K562 (cell line): ENCODE data around the gene ATXN1. TPM values are rescaled to one million over a fixed set of nuclear protein-coding genes. Genes with fewer than 3 reads are reported as not detected.
A peak's percentile ranks its signal among the peaks of the same experiment; 100 is the strongest.

Experiments
- ATAC-seq: fragments of 200-7000 bp; cut with Tn5 transposase; 3 replicates; pipeline ENCODE4 v1.9.1; 2020; ENCODE audit warnings: moderate library complexity
- BruUV-seq: library from RNA; stranded (reverse); fragments of 400-500 nt; replicated peaks from 2 replicates; lab custom pipeline; 2021; lab: Mats Ljungman, UMichigan
- CTCF ChIA-PET: fragments of 300-600 bp; formaldehyde crosslinking; extraction: SDS; loops from one replicate; lab custom pipeline; 2021; ENCODE audit warnings: low intra/inter-chr PET ratio; lab: Yijun Ruan, JAX
- POLR2A ChIA-PET: fragments of 300-600, 350-650 bp; sonication (Branson Sonifier 250); formaldehyde crosslinking; extraction: SDS; loops from one replicate; lab custom pipeline; 2021; ENCODE audit warnings: antibody characterized with exemption, inconsistent platforms; lab: Yijun Ruan, JAX
- DNase-seq, 4 experiments: peaks; one replicate each; pipeline versions ENCODE4 v3.0.0 to v3.0.0-alpha.2; 2011 to 2018; ENCODE audit warnings: low spot score in 3 of 4, mixed read lengths in 3 of 4; ENCODE audit errors: extremely low read depth in 1 of 4
- FAIRE-seq: peaks from 2 replicates; lab custom pipeline; 2011; peaks lifted over from hg19 to GRCh38; lab: Jason Lieb, UNC
- H2AFZ ChIP-seq: 2 replicates; pipeline ENCODE4 v1.6.0; 2011; ENCODE audit warnings: low read depth, low read length, control low read depth, inconsistent platforms
- H3K27ac ChIP-seq: fragments of 200-600 bp; 3 replicates; pipeline ENCODE4 v1.8.0; 2011; ENCODE audit warnings: low read depth, mild to moderate bottlenecking, control low read depth, inconsistent platforms, low read length, moderate library complexity, mixed read lengths; ENCODE audit errors: extremely low read depth
- H3K27me3 ChIP-seq, 2 experiments: fragments of 300-600 bp in 1 of 2; 2 replicates in 1 of 2; 3 replicates in 1 of 2; pipeline versions ENCODE4 v1.6.0 to v1.8.0; 2011; ENCODE audit warnings: inconsistent platforms in 2 of 2, low read length in 2 of 2, mild to moderate bottlenecking in 1 of 2, mixed read lengths in 1 of 2, moderate library complexity in 1 of 2; ENCODE audit not compliant: control insufficient read depth in 2 of 2, insufficient read depth in 2 of 2
- H3K36me3 ChIP-seq: fragments of 300-600 bp; 3 replicates; pipeline ENCODE4 v1.8.0; 2011; ENCODE audit warnings: mild to moderate bottlenecking, low read length, inconsistent platforms; ENCODE audit not compliant: control insufficient read depth, insufficient read depth
- H3K4me1 ChIP-seq, 2 experiments: fragments of 200-600 bp in 1 of 2; replicated peaks in 1 of 2; 2 replicates in 1 of 2; 3 replicates in 1 of 2; pipeline versions ENCODE4 v1.5.1 to v1.8.0; 2011; ENCODE audit warnings: inconsistent platforms in 2 of 2, low read length in 2 of 2, mild to moderate bottlenecking in 1 of 2, mixed read lengths in 1 of 2, moderate library complexity in 1 of 2; ENCODE audit not compliant: control insufficient read depth in 2 of 2, insufficient read depth in 2 of 2
- H3K4me2 ChIP-seq: 2 replicates; pipeline ENCODE4 v1.6.1; 2011; ENCODE audit warnings: low read length, control low read depth, inconsistent platforms, mixed read lengths; ENCODE audit not compliant: insufficient read depth
- H3K4me3 ChIP-seq: fragments of 200-600 bp; sonication (generic), shearing (Covaris generic); 2 replicates; pipeline ENCODE4 v1.5.1; 2016; ENCODE audit warnings: control low read depth, inconsistent platforms
- H3K79me2 ChIP-seq: fragments of 200-600 bp; 3 replicates; pipeline ENCODE4 v1.8.0; 2011; ENCODE audit warnings: low read length, inconsistent platforms; ENCODE audit not compliant: control insufficient read depth, insufficient read depth
- H3K9ac ChIP-seq, 2 experiments: 2 replicates each; pipeline versions ENCODE4 v1.6.0 to v1.6.1; 2011; ENCODE audit warnings: low read depth in 2 of 2, low read length in 2 of 2, control low read depth in 1 of 2, inconsistent platforms in 1 of 2, mild to moderate bottlenecking in 1 of 2, mixed read lengths in 1 of 2; ENCODE audit not compliant: insufficient read depth in 1 of 2
- H3K9me1 ChIP-seq: one replicate; pipeline ENCODE4 v1.6.0; 2011; ENCODE audit warnings: inconsistent platforms, mild to moderate bottlenecking, low read length, moderate library complexity; ENCODE audit not compliant: control insufficient read depth, insufficient read depth
- H3K9me3 ChIP-seq: replicated peaks from 2 replicates; pipeline ENCODE4 v1.5.1; 2011; ENCODE audit warnings: low read depth, low read length, inconsistent platforms; ENCODE audit not compliant: control insufficient read depth, insufficient read depth
- H4K20me1 ChIP-seq: replicated peaks from 2 replicates; pipeline ENCODE4 v1.6.1; 2011; ENCODE audit warnings: low read length, inconsistent platforms, mixed read lengths; ENCODE audit not compliant: control insufficient read depth, insufficient read depth
- COPS2 ChIP-seq: fragments of 450-650 bp; conservative IDR thresholded peaks from 2 replicates; pipeline ENCODE4 v1.6.1; 2016; ENCODE audit warnings: mild to moderate bottlenecking, moderate library complexity
- CXXC5 ChIP-seq: fragments of 250-450 bp; sonication (Bioruptor Pico); IDR thresholded peaks from 2 replicates; pipeline ENCODE4 v1.8.0; 2022; ENCODE audit warnings: inconsistent platforms, mild to moderate bottlenecking, moderate library complexity
- IRF1 ChIP-seq: sonication (generic); formaldehyde crosslinking; IDR thresholded peaks from 2 replicates; pipeline ENCODE4 v1.8.0; 2022; ENCODE audit warnings: missing genetic modification reagents, mild to moderate bottlenecking, borderline replicate concordance
- MAZ ChIP-seq, 2 experiments: fragments of 450-650 bp in 1 of 2; sonication (generic) in 1 of 2; formaldehyde crosslinking; IDR thresholded peaks in 1 of 2; conservative IDR thresholded peaks in 1 of 2; 2 replicates each; pipeline versions ENCODE4 v1.4.0 to v1.5.0; 2020; ENCODE audit warnings: mild to moderate bottlenecking in 1 of 2, missing genetic modification reagents in 1 of 2
- OTX1 ChIP-seq: fragments of 450-650 bp; formaldehyde crosslinking; IDR thresholded peaks from 2 replicates; pipeline ENCODE4 v1.4.0; 2022; ENCODE audit warnings: mild to moderate bottlenecking
- SIN3B ChIP-seq: fragments of 450-650 bp; IDR thresholded peaks from 2 replicates; pipeline ENCODE4 v1.6.1; 2017; ENCODE audit warnings: low read depth, mild to moderate bottlenecking, moderate library complexity
- TAL1 ChIP-seq: fragments of 450-650 bp; IDR thresholded peaks from 2 replicates; pipeline ENCODE4 v1.6.1; 2016; ENCODE audit warnings: mild to moderate bottlenecking
- TGIF2 ChIP-seq: sonication (generic); formaldehyde crosslinking; IDR thresholded peaks from 2 replicates; pipeline ENCODE4 v1.8.1; 2022; ENCODE audit warnings: mild to moderate bottlenecking, missing genetic modification reagents, moderate library complexity
- THRB ChIP-seq: fragments of 450-650 bp; formaldehyde crosslinking; conservative IDR thresholded peaks from 2 replicates; pipeline ENCODE4 v1.4.0; 2022; ENCODE audit warnings: mild to moderate bottlenecking, missing genetic modification characterization
- ZNF217 ChIP-seq: sonication (generic); formaldehyde crosslinking; IDR thresholded peaks from 2 replicates; pipeline ENCODE4 v1.8.0; 2022; ENCODE audit warnings: mild to moderate bottlenecking, missing genetic modification reagents
- WGBS: fragments of 100-300 bp; shearing (Covaris generic); methylation state at CpG from one replicate; pipeline ENCODE4 v1.1.6; 2016; ENCODE audit warnings: low coverage, mixed read lengths; ENCODE audit not compliant: insufficient coverage; ENCODE audit errors: missing lambda C conversion rate; 5-methylcytosine and 5-hydroxymethylcytosine counted together
- in situ Hi-C: fragments of 300-500 bp; cut with MboI; formaldehyde crosslinking; loops from 4 replicates; pipeline ENCODE4 v1.15.0; 2018; ENCODE audit warnings: inconsistent platforms, mixed read lengths
- intact Hi-C: fragments of 100-400 bp; cut with micrococcal nuclease; formaldehyde crosslinking; loops from 2 replicates; pipeline ENCODE4 v1.14.2; 2022
- polyA plus RNA-seq, 8 experiments: library from polyadenylated mRNA; depleted of rRNA in 4 of 8; stranded (reverse) in 5 of 8; unstranded in 3 of 8; fragments of >200 nt; fragmentation: Nextera tagmentation in 2 of 8; fragmentation: Illumina TruSeq in 1 of 8; extraction: Ambion mirVana in 2 of 8; extraction: Trizol in 1 of 8; gene quantifications; 2 replicates each; pipeline versions ENCODE4 v1.2.1 to v1.2.3, GENCODE V29; 2011 to 2014; ENCODE audit warnings: inconsistent platforms in 1 of 8, missing spikeins in 1 of 8
- total RNA-seq, 7 experiments: library from RNA; depleted of rRNA in 6 of 7; stranded (reverse); fragments of >200 nt in 6 of 7; fragmentation: Illumina TruSeq in 2 of 7; extraction: Trizol in 2 of 7; gene quantifications; 2 replicates each; pipeline versions ENCODE4 v1.2.1 to v1.2.3, GENCODE V29; 2011 to 2021; ENCODE audit warnings: low replicate concordance in 1 of 7
- TF ChIP-seq, protein P1 (sequence below): sonication (generic); formaldehyde crosslinking; IDR thresholded peaks from 2 replicates; pipeline ENCODE4 v1.8.0; 2023; ENCODE audit warnings: mild to moderate bottlenecking, missing genetic modification reagents
- TF ChIP-seq, protein P2 (sequence below): fragments of 250-450 bp; sonication (Bioruptor Pico); IDR thresholded peaks from 2 replicates; pipeline ENCODE4 v1.8.0; 2022; ENCODE audit warnings: inconsistent platforms, mild to moderate bottlenecking, moderate library complexity, borderline replicate concordance

The ATXN1 gene
- total and polyA plus RNA-seq, 9 of the 15 experiments (the other 6 are each of a cell fraction or from before 2014, with no cell fraction given), result under 0.01 to 1.2 (median 0.58) TPM

GRCh38 chr6:16545382-16545781 lies 215.9 kb downstream of the ATXN1 start:
- peaks cover 12 to 42% of the 10 kb centered on the region in 2 experiments for H3K27me3 ChIP-seq
- in situ Hi-C loops (no loop called here), intact Hi-C loops (no loop called here)
- no peaks in the 10 kb centered on the region for H3K36me3 ChIP-seq
- H3K4me2 ChIP-seq, result no peak overlapping the region
- DNase-seq, result no peak
- ATAC-seq, result no peak
- H3K9me3 ChIP-seq, result no peaks in the 10 kb centered on the region
- H3K79me2 ChIP-seq, result no peaks in the 10 kb centered on the region
- WGBS, result 0% methylated on average over 2 of the region's 2 CpGs
- no TSS peak for BruUV-seq
- no peaks in the 10 kb centered on the region for H3K4me1 ChIP-seq
- ChIA-PET POLR2A (interaction anchor here (1.1 kb wide), 1 partner anchor 21 kb away, joined by 3 read pairs; no protein-coding TSS in a partner anchor), CTCF (no interaction called here)
- H2AFZ ChIP-seq, result no peak overlapping the region
- TF ChIP-seq THRB (CRISPR knock-in tag) (no peak), TGIF2 (CRISPR knock-in tag) (no peak), OTX1 (CRISPR knock-in tag) (no peak), ZNF217 (CRISPR knock-in tag) (no peak), IRF1 (CRISPR knock-in tag) (no peak), MAZ (CRISPR knock-in tag; conservative IDR thresholded peaks at IDR 0.05 in 1 of 2, IDR thresholded peaks at IDR 0.05 in 1 of 2) (no peak), COPS2 (no peak), SIN3B (no peak), TAL1 (no peak), CXXC5 (CRISPR knock-in tag) (no peak)
- TF ChIP-seq, protein P1, sequence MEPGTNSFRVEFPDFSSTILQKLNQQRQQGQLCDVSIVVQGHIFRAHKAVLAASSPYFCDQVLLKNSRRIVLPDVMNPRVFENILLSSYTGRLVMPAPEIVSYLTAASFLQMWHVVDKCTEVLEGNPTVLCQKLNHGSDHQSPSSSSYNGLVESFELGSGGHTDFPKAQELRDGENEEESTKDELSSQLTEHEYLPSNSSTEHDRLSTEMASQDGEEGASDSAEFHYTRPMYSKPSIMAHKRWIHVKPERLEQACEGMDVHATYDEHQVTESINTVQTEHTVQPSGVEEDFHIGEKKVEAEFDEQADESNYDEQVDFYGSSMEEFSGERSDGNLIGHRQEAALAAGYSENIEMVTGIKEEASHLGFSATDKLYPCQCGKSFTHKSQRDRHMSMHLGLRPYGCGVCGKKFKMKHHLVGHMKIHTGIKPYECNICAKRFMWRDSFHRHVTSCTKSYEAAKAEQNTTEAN (CRISPR knock-in tag), result no peak
- TF ChIP-seq, protein P2, sequence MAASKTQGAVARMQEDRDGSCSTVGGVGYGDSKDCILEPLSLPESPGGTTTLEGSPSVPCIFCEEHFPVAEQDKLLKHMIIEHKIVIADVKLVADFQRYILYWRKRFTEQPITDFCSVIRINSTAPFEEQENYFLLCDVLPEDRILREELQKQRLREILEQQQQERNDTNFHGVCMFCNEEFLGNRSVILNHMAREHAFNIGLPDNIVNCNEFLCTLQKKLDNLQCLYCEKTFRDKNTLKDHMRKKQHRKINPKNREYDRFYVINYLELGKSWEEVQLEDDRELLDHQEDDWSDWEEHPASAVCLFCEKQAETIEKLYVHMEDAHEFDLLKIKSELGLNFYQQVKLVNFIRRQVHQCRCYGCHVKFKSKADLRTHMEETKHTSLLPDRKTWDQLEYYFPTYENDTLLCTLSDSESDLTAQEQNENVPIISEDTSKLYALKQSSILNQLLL, result no peak
- H3K9ac ChIP-seq, result no peak overlapping the region
- H4K20me1 ChIP-seq, result no peaks in the 10 kb centered on the region
- no peak overlapping the region for H3K4me3 ChIP-seq
- H3K9me1 ChIP-seq, result no peaks in the 10 kb centered on the region
- peak; percentile 42 for FAIRE-seq
- H3K27ac ChIP-seq, result no peak overlapping the region
